PC-3 (cell line): ENCODE data around the gene TTF2.

ENCODE experiments used
- CTCF ChIP-seq: fragments of 300-600 bp; sonication (generic); conservative IDR thresholded peaks from 2 replicates; pipeline ENCODE4 v1.5.1; 2017; ENCODE audit warnings: antibody characterized with exemption, low read depth, mild to moderate bottlenecking, low read length
- EZH2 ChIP-seq: fragments of 300-600 bp; sonication (generic); IDR thresholded peaks from one replicate; pipeline ENCODE4 v1.6.1; 2017; ENCODE audit warnings: antibody characterized with exemption, mild to moderate bottlenecking, low read length; ENCODE audit not compliant: unreplicated experiment
- EZH2phosphoT487 ChIP-seq: fragments of 300-600 bp; sonication (generic); IDR thresholded peaks from 2 replicates; pipeline ENCODE4 v1.6.1; 2018; ENCODE audit warnings: mild to moderate bottlenecking, antibody characterized with exemption, low read length, borderline replicate concordance

- no peak for TF ChIP-seq CTCF
- no peak for TF ChIP-seq EZH2
- no peak for TF ChIP-seq EZH2phosphoT487
Measured at GRCh38 chr1:117054068-117054467, 6.1 kb upstream of the TTF2 start.
